Measurements from ENCODE around the gene STK32B. TPM values are rescaled to one million over a fixed set of nuclear protein-coding genes. Genes with fewer than 3 reads are reported as not detected.
"Not testable (repeated sequence)": the region's sequence is repeated elsewhere in the genome, so short reads cannot be mapped to it uniquely, and the experiment has no call there.

Gene STK32B
- total RNA-seq, 8 experiments from 2014 or later: 1.8 to 25.1 (median 4.7) TPM

DNA sequence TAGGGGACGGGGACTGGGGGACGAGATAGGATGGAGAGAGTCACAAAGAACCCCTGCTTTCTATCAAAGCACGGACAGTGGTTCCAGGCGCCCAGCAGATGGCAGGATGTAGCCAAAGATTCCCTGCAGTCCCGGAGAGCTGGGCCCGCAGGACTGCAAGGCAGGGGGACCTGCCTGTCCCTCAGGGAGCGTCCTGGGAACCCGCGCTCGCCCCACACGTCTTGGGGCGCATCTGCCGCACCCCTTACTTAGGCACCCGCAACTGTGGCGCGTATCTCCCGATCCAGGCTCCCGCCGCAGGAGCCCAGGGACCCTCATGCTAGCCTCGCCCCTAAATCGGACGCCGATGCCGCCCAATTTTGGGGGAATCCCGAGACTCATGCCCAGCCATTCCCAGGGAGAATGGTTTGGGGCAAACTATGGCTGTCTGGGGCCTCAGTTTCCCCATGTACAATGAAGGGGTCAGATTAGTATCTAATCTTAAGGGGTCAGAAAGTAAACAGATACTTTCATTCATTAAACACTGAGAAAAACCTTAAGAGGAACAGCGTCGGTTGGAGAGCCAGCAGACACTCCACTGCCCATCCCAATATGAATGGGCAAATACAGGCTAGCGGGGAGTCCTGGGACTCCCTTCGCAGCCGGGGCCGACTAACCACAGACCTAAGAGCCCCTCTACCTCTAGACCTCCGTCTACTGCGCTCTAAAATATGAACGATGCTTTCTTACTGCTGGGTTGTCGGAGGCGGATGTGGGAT lies 581 bp upstream of the STK32B start:
- Histone ChIP-seq H3K27ac (no peak overlapping the region), H3K4me1 (replicated peaks in 1 of 2) (peaks cover 0 to 2% of the 10 kb centered on the region in 2 donors), H3K4me3 (peak overlapping the region; percentile 30 to 48 (median 41))
- in situ Hi-C loops (cut with MboI; ENCODE audit: low pct_unique_long_range_greater_than_20kb in 2 of 9, low sequenced_read_pairs in 9 of 9, unreplicated experiment in 9 of 9): loop anchor here in 4 of 9 experiments (25.0 kb wide), 2 partner anchors 337 to 737 kb away; no protein-coding TSS in a partner anchor
- ATAC-seq (replicated peaks in 6 of 8): peak; percentile 38 to 76 (median 72)
- WGBS, 10 experiments: 0 to 20% (median 0%) methylated on average over 1 to 6 of the region's 36 CpGs; no CpG with 5 or more reads in 5 of the 10 experiments

DNA sequence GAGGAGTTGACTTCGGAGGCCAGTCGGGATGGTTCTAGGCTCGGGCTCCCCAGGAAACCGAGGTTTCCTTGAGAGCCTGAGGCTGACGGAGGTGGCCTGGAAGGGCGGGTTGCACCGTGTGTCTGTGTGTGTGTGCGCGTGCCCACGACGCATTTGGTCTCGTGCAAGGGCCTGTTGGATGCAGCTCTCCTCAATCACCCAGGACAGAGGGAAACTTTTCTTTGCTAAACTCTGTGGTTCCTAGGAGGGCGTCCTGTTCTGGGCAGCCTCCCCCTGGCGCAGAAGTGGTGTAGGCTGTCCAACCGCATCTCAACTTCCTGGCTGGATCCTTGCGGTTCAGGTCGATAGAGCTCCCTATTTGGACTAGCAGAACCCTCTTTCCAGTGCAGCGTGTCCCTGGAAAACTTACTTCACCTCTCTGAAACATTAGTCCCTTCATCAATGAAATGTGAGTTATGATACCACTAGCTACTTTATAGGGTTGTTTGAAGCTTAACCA lies 973 bp downstream of the STK32B start:
- H3K4me1 ChIP-seq (replicated peaks in 1 of 2): peaks cover 0 to 2% of the 10 kb centered on the region in 2 donors
- H3K27ac ChIP-seq: no peak overlapping the region
- in situ Hi-C loops (cut with MboI; ENCODE audit: low pct_unique_long_range_greater_than_20kb in 2 of 9, low sequenced_read_pairs in 9 of 9, unreplicated experiment in 9 of 9): loop anchor here in 4 of 9 experiments (25.0 kb wide), 2 partner anchors 335 to 735 kb away; no protein-coding TSS in a partner anchor
- 18 to 100% (median 52%) methylated on average over 1 to 7 of the region's 18 CpGs; no CpG with 5 or more reads in 3 of the 10 experiments for WGBS, 10 experiments
- peak overlapping the region; percentile 30 to 48 (median 41) for H3K4me3 ChIP-seq
- ATAC-seq (replicated peaks in 6 of 8): peak in 4 of 8 experiments; percentile 3 to 30 (median 17)

DNA sequence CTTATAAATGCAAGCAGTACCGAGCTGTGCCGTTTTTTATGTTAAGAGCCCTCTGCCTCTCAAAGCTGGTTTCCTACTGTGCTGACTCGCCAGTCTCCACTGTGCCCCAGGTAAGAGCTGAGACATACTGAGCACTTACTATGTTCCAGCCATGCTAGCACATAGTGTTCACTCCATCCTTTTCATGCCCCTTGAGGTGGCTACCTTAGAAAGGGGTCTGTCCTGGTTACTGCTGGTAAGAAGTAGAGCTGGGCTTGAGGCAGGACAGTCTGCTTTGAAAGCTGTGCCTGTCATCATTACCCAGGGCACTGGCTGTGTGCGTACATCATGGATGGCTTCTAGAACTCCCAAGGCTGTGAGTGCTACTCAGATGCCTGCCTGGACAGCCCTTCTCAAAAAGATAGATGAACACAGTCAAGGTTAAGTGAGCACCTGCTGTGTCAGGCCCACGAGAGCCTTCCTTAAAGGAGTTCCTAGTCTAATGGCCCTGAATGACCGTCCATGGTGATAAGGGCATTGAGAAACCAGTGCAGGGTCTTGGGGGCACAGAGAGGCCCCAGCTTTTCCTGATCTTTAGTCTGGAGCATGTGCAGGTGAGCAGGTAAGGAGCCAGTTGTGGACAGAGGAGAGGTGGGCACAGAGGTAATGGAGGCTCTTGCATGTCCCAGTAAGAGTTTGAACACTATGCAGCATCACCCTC lies 1.6 kb downstream of the STK32B start:
- Histone ChIP-seq H3K4me1 (replicated peaks in 1 of 2) (peaks cover 0 to 2% of the 10 kb centered on the region in 2 donors), H3K27ac (no peak overlapping the region), H3K4me3 (no peak overlapping the region)
- 8 to 100% (median 69%) methylated on average over 1 to 6 of the region's 6 CpGs; no CpG with 5 or more reads in 3 of the 10 experiments for WGBS, 10 experiments
- ATAC-seq (replicated peaks in 6 of 8): no peak
- in situ Hi-C loops (cut with MboI; ENCODE audit: low pct_unique_long_range_greater_than_20kb in 2 of 9, low sequenced_read_pairs in 9 of 9, unreplicated experiment in 9 of 9): loop anchor here in 4 of 9 experiments (25.0 kb wide), 2 partner anchors 334 to 734 kb away; no protein-coding TSS in a partner anchor

DNA sequence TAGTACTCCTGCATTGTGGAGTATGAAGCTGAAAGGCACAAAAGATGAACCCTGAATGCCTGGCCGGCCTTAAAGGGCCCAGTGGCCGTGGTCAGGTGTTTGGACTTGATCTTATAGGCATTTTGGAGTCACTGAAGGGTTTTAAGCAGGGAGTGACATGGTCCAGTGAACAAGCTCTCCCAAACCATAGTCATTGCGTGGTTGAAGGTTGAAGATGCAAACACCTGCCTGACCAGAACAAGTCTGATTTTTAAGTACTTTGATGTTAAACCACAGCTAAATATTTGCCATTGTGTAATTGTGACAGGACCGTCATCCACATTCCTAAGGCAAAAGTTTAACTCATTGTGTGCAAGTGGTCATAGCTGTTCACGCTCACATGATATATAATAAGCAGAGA lies 3.3 kb downstream of the STK32B start:
- no peak for ATAC-seq (replicated peaks in 6 of 8)
- 60 to 100% (median 88%) methylated on average over 1 to 5 of the region's 5 CpGs; no CpG with 5 or more reads in 3 of the 10 experiments for WGBS, 10 experiments
- Histone ChIP-seq H3K4me1 (replicated peaks in 1 of 2) (peaks cover 0 to 2% of the 10 kb centered on the region in 2 donors), H3K4me3 (no peak overlapping the region), H3K27ac (no peak overlapping the region)
- in situ Hi-C loops (cut with MboI; ENCODE audit: low pct_unique_long_range_greater_than_20kb in 2 of 9, low sequenced_read_pairs in 9 of 9, unreplicated experiment in 9 of 9): loop anchor here in 4 of 9 experiments (25.0 kb wide), 2 partner anchors 333 to 733 kb away; no protein-coding TSS in a partner anchor

DNA sequence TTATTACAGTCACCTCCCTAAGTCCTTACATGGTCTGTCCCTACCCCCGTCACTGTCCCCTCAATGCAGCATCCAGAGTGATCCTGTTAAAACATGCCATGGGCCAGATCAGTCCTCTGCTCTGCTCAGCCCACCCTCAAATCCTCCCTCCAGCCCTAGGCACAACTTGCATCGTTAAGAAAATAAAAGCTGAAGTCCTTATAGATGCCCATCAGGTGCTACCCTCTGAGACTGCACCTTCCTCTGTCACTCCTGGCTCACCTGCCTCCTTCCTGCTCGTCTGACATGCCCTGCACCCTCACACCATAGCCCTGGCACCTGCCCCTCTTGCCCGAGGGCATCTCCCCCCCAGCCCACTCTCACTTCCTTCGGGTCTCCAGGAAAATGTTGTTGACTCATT lies 4.1 kb downstream of the STK32B start:
- WGBS, 10 experiments: 10 to 100% (median 56%) methylated on average over 1 to 4 of the region's 5 CpGs
- in situ Hi-C loops (cut with MboI; ENCODE audit: low pct_unique_long_range_greater_than_20kb in 2 of 9, low sequenced_read_pairs in 9 of 9, unreplicated experiment in 9 of 9): loop anchor here in 4 of 9 experiments (25.0 kb wide), 2 partner anchors 332 to 732 kb away; no protein-coding TSS in a partner anchor
- ATAC-seq (replicated peaks in 6 of 8): no peak
- Histone ChIP-seq H3K4me1 (replicated peaks in 1 of 2) (peaks cover 0 to 2% of the 10 kb centered on the region in 2 donors), H3K4me3 (no peak overlapping the region), H3K27ac (no peak overlapping the region)

DNA sequence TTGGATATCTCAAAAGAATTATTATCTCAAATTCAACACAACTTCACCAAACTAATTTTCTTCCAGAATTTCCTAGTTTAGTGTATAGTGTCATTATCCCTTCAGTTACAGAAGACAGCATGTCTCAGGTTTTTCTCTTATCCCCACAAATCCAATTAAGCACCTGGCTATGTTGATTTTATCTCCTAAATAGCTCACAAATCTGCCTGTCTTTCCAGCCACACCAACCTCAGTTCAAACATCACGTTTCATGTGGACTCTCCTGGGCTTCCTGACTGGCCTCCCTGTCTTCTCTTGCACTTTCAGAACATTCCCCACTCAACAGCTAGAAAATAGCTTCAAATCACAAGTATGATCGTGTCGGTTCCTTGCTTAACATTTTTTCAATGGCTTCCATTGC lies 14.8 kb downstream of the STK32B start:
- 0 to 100% (median 72%) methylated on average over 1 to 3 of the region's 3 CpGs; no CpG with 5 or more reads in 2 of the 10 experiments for WGBS, 10 experiments
- Histone ChIP-seq H3K4me1 (replicated peaks in 1 of 2) (no peaks in the 10 kb centered on the region), H3K27ac (no peak overlapping the region), H3K4me3 (no peak overlapping the region)
- no peak for ATAC-seq (replicated peaks in 6 of 8)
- in situ Hi-C loops (cut with MboI; ENCODE audit: low pct_unique_long_range_greater_than_20kb in 2 of 9, low sequenced_read_pairs in 9 of 9, unreplicated experiment in 9 of 9): loop anchor here in 4 of 9 experiments (25.0 kb wide), 2 partner anchors 321 to 721 kb away; no protein-coding TSS in a partner anchor

DNA sequence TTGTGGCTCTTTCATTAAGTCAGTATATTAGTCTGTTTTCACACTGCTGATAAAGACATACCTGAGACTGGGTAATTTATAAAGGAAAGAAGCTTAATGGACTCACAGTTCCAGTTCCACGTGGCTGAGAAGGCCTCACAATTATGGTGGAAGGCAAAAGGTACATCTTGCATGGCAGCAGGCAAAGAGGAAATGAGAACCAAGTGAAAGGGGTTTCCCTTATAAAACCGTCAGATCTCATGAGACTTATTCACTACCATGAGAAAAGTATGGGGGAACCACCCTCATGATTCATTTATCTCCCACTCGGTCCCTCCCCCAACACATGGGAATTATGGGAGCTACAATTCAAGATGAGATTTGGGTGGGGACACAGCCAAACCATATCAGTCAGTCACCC lies 15.7 kb downstream of the STK32B start:
- not testable (repeated sequence) for H3K4me3 ChIP-seq; H3K4me1 ChIP-seq (replicated peaks in 1 of 2); H3K27ac ChIP-seq; ATAC-seq (replicated peaks in 6 of 8)
- in situ Hi-C loops (cut with MboI; ENCODE audit: low pct_unique_long_range_greater_than_20kb in 2 of 9, low sequenced_read_pairs in 9 of 9, unreplicated experiment in 9 of 9): loop anchor here in 4 of 9 experiments (25.0 kb wide), 2 partner anchors 320 to 720 kb away; no protein-coding TSS in a partner anchor
- WGBS, 10 experiments: 20 to 100% (median 56%) methylated on average over 1 to 3 of the region's 3 CpGs; no CpG with 5 or more reads in 2 of the 10 experiments

DNA sequence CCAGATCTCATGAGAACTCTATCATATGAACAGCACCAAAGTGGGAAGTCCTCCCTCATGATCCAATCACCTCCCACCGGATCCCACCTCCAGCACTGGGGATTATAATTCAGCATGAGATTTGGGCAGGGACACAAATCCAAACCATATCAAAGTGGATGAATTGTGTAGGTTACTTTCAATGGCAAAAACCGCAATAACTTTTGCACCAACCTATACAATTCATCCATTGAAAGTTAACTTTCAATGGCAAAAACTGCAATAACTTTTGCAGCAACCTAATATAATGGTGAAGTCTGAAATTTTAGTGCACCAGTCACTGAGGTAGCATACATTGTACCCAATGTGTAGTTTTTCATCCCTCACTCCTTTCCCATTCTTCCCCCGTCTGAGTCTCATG lies 16.6 kb downstream of the STK32B start:
- Histone ChIP-seq H3K27ac (no peak overlapping the region), H3K4me3 (no peak overlapping the region), H3K4me1 (replicated peaks in 1 of 2) (no peaks in the 10 kb centered on the region)
- WGBS, 10 experiments: 50 to 100% (median 78%) methylated on average over 1 to 3 of the region's 3 CpGs; no CpG with 5 or more reads in 3 of the 10 experiments
- in situ Hi-C loops (cut with MboI; ENCODE audit: low pct_unique_long_range_greater_than_20kb in 2 of 9, low sequenced_read_pairs in 9 of 9, unreplicated experiment in 9 of 9): loop anchor here in 4 of 9 experiments (25.0 kb wide), 2 partner anchors 319 to 719 kb away; no protein-coding TSS in a partner anchor
- ATAC-seq (replicated peaks in 6 of 8): no peak

DNA sequence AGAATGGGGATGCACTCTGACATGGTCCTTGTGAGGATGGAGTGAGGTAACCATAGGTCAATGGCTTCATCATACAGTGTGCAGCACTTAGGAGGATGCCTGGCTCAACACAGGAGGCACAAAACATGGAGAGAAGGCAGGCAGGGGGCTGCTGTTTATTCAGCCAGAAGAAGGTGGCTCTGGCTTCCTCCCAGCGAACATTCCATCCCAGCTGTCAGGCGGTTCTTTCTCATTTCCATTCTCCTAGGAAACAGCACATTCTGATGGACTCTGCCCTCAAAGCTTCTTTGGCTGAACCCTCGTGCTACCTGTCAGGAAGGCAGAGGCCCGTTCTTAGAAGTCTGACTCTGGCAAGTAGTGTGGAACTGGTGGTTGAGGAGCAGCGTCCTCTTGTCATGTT lies 18.6 kb downstream of the STK32B start:
- in situ Hi-C loops (cut with MboI; ENCODE audit: low pct_unique_long_range_greater_than_20kb in 2 of 9, low sequenced_read_pairs in 9 of 9, unreplicated experiment in 9 of 9): loop anchor here in 4 of 9 experiments (25.0 kb wide), 2 partner anchors 317 to 717 kb away; no protein-coding TSS in a partner anchor
- Histone ChIP-seq H3K4me1 (replicated peaks in 1 of 2) (no peaks in the 10 kb centered on the region), H3K27ac (no peak overlapping the region), H3K4me3 (no peak overlapping the region)
- WGBS, 10 experiments: 0 to 80% (median 60%) methylated on average over 1 to 4 of the region's 5 CpGs; no CpG with 5 or more reads in 4 of the 10 experiments
- ATAC-seq (replicated peaks in 6 of 8): peak in 1 of 8 experiments; percentile 88

DNA sequence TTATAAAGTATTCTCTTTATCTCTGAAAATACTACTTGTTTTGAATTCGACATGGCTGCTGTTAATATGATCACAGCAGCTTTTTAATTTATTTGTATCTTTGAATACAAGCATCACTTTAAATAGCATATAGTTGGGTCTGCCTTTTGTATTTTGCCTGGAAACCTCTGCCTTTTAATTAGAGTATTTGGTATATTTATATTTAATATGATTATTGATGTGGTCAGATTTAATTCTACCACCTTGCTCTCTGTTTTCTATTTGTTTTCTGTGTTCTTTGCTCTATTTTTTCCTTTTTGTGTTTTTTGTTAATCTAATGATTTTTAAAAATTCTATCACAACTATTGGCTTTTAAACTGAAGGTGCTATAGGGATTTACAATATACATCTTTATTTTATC lies 21.7 kb downstream of the STK32B start:
- WGBS, 10 experiments: 31 to 100% (median 80%) methylated on average over 1 of the region's 1 CpG; no CpG with 5 or more reads in 1 of the 10 experiments
- in situ Hi-C loops (cut with MboI; ENCODE audit: low pct_unique_long_range_greater_than_20kb in 2 of 9, low sequenced_read_pairs in 9 of 9, unreplicated experiment in 9 of 9): loop anchor here in 4 of 9 experiments (25.0 kb wide), 2 partner anchors 314 to 714 kb away; no protein-coding TSS in a partner anchor

DNA sequence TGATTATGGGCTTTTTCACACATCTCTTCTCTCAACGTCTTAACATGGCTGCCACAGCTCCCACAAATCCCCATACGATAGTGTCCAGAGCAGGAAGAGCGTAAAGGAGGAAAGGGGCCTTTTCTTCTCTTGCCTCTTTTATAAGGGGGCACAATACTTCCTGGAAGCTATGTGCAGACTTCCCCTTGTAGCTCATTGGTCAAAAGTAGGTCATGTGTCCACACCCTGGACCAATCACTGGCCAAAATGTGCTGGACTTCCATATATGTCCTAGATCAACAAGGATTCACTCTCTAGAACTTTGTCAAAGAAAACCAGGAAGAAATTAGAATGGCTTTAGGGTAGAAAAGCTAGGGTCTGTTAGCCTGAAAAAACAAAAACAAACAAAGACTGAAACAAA lies 26.7 kb downstream of the STK32B start:
- WGBS, 10 experiments: 0 to 100% (median 90%) methylated on average over 1 to 3 of the region's 3 CpGs; no CpG with 5 or more reads in 3 of the 10 experiments
- Histone ChIP-seq H3K4me3 (no peak overlapping the region), H3K4me1 (replicated peaks in 1 of 2) (no peaks in the 10 kb centered on the region), H3K27ac (no peak overlapping the region)
- ATAC-seq (replicated peaks in 6 of 8): no peak
- in situ Hi-C loops (cut with MboI; ENCODE audit: low pct_unique_long_range_greater_than_20kb in 2 of 9, low sequenced_read_pairs in 9 of 9, unreplicated experiment in 9 of 9): no loop called here

More for the DNA sequence above, 21.7 kb downstream of the STK32B start:
- no peak for ATAC-seq (replicated peaks in 6 of 8)
- H3K4me3 ChIP-seq: no peak overlapping the region
- H3K4me1 ChIP-seq (replicated peaks in 1 of 2): no peaks in the 10 kb centered on the region
- no peak overlapping the region for H3K27ac ChIP-seq

DNA sequence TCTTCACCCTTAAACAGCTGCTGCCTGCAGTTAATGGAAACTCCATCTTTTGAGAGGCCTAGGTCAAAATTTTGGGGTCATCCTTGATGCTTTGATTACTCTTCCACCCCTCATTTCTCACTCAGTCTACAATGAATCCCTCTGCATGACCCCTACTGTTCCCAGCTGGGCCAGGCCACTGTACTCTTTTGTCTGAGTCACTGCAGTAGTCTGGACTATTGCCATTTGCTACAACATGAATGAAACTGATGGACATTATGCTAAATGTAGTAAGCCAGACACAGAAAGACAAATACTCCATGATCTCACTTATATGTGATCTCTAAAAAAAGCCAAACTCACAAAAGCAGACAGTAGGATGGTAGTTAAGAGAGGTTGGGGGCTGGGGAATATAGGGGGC lies 28.3 kb downstream of the STK32B start:
- in situ Hi-C loops (cut with MboI; ENCODE audit: low pct_unique_long_range_greater_than_20kb in 2 of 9, low sequenced_read_pairs in 9 of 9, unreplicated experiment in 9 of 9): no loop called here

More for the DNA sequence above, 28.3 kb downstream of the STK32B start:
- peak in 2 of 8 experiments; percentile 85 to 94 for ATAC-seq (replicated peaks in 6 of 8)
- no peak overlapping the region for H3K4me3 ChIP-seq
- no peak overlapping the region for H3K27ac ChIP-seq
- H3K4me1 ChIP-seq (replicated peaks in 1 of 2): no peaks in the 10 kb centered on the region

Measured in motor neuron (in vitro differentiated cells).